HPDE6-E6E7 (cell line): ENCODE data around the gene ZBTB7C.

Experiments
- DNase-seq: peaks from one replicate; pipeline ENCODE4 v3.0.0; 2011; ENCODE audit warnings: missing footprints; ENCODE audit errors: extremely low spot score

The ZBTB7C gene

GRCh38 chr18:48142353-48142752 lies 266.8 kb downstream of the ZBTB7C start:
- no peak for DNase-seq

- no peak for DNase-seq
Measured at GRCh38 chr18:48140731-48141130, 268.5 kb downstream of the ZBTB7C start.

- DNase-seq, result no peak
Measured at GRCh38 chr18:48139431-48140347, 269.5 kb downstream of the ZBTB7C start.

DNA sequence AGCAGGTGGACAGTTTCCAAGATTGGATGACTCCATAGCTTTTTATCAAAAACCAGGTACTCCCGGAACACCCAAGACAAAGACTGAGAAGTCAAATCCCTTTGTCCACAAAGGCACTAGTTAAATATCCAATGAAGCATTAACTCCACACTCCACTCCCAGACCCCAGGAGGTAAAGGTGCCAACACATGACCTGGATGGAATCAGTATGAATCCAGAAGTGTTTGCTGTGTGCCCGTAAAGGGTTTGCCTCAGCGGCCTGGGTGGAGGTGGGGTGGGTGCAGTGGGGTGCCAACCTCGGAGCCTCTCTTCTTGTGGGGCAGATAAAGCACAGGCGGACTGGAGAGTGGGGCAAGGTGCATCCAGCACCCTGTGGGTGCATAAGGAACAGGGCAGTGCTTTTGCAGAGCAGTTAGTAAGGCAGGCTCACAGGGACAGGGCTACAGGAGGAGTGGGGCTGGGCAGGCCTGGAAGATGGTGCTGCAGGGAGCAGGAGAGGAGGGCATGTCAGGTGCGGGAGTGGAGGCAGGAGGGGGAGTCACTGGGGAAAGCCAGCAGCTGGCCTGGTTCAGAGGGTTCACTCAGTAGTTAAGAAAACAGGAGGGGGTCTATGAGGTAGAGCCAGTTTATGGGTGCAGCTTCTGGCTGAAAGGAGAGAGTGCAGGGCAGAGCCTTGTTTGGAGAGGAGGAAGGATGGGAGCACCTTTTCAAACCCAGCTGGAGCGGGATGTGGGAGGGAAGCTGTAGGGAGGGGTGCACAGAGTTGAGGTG lies 270.3 kb downstream of the ZBTB7C start:
- no peak for DNase-seq

DNA sequence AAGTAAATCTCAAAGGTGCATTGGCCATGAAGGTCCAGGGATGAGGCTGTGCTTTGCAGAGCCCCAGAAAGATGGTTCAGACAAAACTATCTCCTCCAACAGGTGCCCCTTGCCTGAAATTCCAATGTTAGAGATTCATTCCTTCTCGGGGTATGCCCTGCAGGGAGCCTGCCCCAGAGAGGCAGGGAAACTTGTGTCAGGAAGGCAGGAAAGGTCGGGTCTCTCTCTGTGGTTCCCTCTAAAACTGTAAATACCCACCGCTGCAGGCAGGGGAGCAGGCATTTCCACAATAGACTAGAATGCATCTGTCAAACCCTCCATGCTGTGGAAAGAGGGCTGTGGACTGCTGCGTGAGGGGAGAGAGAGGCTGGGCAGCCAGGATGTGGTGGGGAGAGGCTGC lies 271.0 kb downstream of the ZBTB7C start:
- DNase-seq, result no peak

DNA sequence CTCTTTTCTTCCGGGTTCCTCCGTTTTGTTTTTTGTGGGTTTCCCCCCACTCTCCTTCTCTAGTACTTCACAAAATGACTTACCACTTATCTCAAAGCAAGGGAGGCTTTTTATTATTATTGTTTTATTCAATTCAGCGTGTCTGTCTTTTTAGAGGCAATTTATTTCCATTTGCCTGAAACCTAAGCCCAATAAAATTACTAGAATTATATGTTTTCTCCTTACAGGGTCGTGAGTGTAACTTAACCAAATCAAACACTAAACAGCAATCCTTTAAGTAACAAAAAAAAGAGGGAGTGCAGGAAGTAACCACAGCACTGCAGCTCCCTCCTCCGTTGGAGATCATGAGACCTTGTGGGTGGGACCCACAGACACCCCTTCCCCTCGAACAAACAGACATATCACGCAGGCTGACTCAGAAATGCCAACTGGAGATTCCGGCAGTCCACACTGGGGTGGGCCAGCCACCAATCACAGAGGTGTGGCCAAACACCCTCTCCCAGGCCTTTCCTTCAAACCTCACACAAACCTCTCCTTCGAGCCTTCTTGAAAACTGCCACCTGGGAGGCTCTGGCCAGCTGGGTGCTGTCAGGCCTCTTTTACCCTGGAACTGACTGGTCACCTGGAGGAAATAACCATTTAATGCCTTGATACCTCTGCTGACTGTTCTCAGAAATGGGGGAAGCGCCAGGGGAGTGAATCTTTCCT lies 271.7 kb downstream of the ZBTB7C start:
- no peak for DNase-seq

DNA sequence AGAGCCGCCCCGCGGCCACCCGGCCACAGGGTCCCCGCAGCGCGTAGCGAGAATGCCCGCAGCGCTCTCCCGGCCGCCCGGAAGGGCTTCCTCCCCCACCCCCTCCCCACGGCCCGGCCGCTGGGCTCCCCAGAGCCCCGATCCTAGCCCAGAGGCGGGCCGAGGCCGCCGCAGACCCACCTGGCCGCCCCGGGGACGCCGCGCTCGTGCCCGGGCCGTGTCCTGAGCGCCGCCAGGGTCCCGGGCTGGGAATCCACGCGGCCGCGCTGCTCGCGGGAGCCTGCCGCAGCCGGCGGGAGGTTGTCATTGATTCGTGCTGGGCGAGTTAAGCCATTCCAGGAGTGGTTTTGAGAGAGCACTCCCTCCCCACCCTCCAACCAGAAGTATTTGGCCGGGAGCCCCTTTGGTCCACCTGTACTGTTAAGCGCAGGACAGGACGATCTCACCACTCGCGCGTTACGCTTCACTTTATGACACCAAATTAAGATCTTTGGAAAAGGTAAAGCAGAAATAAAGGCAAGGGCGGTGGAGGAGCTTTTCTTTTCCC lies 272.3 kb downstream of the ZBTB7C start:
- DNase-seq, result no peak

GRCh38 chr18:48136051-48136826 lies 272.9 kb downstream of the ZBTB7C start:
- no peak for DNase-seq

DNA sequence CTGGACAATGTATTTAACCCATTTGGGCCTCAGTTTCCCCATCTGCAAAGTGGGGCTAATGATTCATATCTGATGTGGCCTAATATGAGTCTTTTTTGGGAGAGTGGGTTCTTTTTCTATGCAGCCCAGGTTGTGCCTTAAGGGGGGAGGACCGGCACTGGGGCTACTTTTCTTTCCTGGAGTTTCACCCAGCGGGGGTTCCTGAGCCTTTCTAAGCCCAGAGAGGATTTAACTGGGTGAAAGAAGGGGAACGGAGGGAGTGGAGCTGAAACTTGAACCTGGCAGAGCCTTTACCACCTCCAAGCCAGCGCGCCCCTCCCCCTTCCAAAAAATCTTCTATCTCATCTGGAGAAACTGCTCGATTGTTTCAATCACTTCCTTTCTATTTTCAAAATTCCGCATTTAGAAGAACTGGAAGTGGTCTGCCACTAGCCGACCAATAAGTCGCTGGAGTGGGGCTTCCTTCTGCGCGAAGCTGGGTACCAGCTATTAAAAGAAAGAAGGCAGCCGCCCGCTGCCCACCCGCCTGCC lies 273.7 kb downstream of the ZBTB7C start:
- no peak for DNase-seq

GRCh38 chr18:48134609-48135008 lies 274.6 kb downstream of the ZBTB7C start:
- no peak for DNase-seq

DNA sequence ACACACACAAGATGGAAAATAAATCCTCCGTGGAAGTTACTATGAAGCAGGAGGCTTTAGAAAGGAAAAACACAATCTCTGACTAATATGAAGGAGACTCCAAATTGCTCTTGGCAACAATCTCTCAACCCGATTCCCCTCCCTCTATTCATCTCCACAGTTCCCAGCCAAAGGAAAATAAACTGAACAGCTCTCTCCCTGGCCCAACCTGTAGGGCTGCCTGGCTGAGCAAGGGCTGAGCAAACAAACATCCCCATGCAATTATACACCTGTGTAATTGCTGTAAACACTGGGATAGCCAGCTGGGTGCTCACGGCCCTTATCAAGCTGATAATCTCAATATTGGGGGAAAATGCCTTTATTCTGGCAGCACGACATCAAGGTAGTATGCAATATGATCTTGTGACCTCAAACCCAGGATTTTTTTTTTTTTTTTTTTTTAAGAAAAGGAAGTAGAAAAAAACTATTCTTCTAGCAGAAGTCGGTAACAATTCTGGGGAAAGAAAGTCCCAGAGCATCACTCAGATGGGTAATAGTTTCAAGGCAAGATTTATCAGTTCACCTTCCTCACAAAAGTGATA lies 275.4 kb downstream of the ZBTB7C start:
- DNase-seq, result peak; percentile 47

- no peak for DNase-seq
Measured at GRCh38 chr18:48132797-48133655, 276.2 kb downstream of the ZBTB7C start.

- DNase-seq, result no peak
Measured at GRCh38 chr18:48131042-48131441, 278.1 kb downstream of the ZBTB7C start.

- no peak for DNase-seq
Measured at GRCh38 chr18:48129621-48130082, 279.5 kb downstream of the ZBTB7C start.

DNA sequence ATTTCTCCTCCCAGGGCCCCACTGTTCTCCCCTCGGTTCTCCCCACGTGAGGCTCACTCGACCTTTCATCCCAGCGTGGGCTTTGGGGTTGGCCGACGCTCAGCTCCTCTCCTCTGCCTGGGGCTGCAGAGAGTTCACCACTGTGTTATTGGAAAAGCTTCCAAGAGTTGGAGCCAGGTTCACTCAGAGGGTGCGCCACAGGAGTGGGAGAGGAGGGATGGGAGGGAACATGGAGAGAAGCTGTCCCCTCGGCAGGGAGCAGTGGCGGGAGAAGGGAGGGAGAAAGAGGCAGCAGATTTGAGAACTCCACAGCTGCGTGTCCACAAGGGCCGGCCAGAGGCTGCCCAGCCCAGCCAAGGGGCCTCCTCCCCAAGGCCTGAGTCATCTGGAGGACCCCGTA lies 281.6 kb downstream of the ZBTB7C start:
- DNase-seq, result no peak

DNA sequence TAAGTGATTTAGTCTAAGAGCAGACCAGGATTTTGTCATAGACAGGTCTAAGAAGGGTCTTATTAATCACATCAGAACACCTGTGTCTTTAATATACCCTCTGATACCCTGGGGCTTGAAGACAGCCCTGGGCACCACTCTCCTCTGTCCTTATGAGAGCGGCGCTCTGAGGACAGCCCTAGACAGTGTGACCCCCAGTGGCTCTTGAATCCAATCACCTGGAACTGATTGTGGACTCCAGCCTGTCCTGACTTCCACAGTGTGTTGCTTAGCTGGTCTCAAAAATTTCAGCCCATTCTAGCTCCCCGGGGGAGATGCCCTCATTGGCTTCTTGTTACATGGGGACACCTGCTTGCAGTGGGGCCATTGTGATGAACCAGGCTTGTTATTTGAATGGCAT lies 282.9 kb downstream of the ZBTB7C start:
- DNase-seq, result no peak

- no peak for DNase-seq
Measured at GRCh38 chr18:48125724-48126123, 283.5 kb downstream of the ZBTB7C start.

DNA sequence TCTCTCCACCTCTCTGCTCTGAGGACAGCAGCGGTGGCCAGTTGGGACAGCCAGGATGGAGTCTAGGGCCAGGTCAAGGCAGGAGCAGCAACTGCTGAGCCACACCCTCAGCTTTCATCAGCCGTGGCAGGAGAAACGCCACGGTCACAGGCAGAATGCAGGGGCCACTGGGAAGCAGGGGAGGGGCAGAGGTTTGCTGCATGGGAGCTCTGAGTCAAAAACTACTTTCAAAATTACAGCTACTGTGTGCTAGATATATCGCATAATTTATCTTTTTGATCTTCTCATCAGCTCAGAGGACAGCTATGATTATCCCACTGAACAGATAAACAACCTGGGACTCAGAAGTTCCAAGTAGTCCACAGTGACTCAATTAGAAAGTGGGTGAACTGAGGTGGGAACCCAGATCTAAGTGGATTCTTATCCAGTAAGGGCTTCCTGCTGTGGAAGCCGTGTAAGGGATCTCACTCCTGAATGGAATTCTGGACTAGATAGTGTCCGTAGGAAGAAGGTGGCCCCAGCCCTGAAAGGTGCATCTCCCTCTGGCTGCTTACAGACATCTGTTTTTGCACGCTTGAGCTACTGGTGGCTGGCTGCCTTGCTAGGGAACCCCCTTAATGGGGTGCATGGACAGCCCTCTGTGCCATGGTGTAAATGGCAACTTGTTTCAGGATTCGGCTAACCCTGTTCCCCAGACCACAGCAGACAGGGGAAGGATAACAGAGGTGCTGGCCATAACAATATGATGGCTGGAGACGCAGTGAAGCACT lies 284.1 kb downstream of the ZBTB7C start:
- no peak for DNase-seq

GRCh38 chr18:48123941-48124340 lies 285.2 kb downstream of the ZBTB7C start:
- no peak for DNase-seq
